Right lobe of liver (tissue), 4 donors: ENCODE results near the gene DOCK2.

ENCODE experiments used
- CTCF ChIP-seq, 4 donors: fragments of 200-600 bp in 3 of 4; fragments of 450-650 bp in 1 of 4; IDR thresholded peaks; one replicate each; pipeline versions ENCODE4 v1.5.1 to v1.8.0; 2016 to 2022; ENCODE audit warnings: antibody characterized with exemption in 4 of 4, mild to moderate bottlenecking in 2 of 4
- POLR2A ChIP-seq: fragments of 450-650 bp; IDR thresholded peaks from one replicate; pipeline ENCODE4 v1.6.1; 2017; ENCODE audit warnings: antibody characterized with exemption, mild to moderate bottlenecking
- donor health status: DM: no; HTN: no; CAD: no.
- donor health status: DM: no; HTN: no; CAD: no.
- donor health status: DM: no; HTN: yes; CAD: no.

GRCh38 chr5:169767938-169768337 lies 130.9 kb downstream of the DOCK2 start:
- TF ChIP-seq CTCF (IDR thresholded peaks at IDR 0.05) (no peak), POLR2A (no peak)
